GM19035 (cell line): ENCODE data around the gene PCBP3.

ENCODE experiments used
- ATAC-seq: cut with Tn5 transposase; IDR thresholded peaks from one replicate; pipeline ENCODE4 v1.9.1; 2021; ENCODE audit not compliant: unreplicated experiment

PCBP3 gene

GRCh38 chr21:45778686-45779085 lies 135.2 kb downstream of the PCBP3 start:
- no peak for ATAC-seq

- ATAC-seq: no peak
These were observed 135.7 kb downstream of the PCBP3 start for GRCh38 chr21:45779226-45779625.

- no peak for ATAC-seq
These were observed 137.1 kb downstream of the PCBP3 start for GRCh38 chr21:45780647-45781046.

DNA sequence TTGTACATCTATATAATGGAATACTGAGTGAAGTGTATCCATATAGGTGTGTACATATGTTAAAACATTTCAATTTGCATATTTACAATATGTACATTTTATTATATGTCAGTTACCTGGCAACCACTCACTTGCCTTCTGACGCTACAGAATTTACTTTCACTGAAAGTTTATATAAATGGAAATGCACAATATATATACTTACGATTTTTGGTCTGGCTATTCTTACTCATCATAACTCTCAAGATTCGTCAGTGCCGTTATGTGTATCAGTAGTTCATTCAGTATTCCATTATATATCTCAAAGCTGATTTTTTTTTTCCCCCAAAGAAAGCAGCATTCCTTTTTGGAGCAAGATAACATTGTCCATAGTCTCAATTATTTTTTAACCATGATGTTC lies 138.2 kb downstream of the PCBP3 start:
- no peak for ATAC-seq

DNA sequence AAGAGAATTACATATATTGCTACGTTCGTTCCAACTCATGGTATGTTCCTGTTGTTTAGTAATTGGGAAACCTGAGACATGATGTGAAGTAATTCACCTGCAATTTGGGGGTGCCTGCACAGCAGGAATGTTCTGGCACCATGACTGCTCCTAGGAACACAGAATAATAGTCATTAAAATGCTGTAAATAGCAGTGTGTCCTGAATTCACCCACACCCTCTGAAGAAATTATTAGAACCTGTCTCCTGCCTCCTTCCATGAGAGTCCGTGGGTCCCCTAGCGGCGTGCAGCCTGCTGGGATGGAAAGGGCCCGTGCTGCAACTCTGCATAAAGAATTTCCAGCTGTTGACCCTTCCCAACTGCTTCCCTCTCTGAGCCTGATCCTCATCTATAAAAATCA lies 143.1 kb downstream of the PCBP3 start:
- no peak for ATAC-seq

GRCh38 chr21:45787371-45787770 lies 143.8 kb downstream of the PCBP3 start:
- ATAC-seq: no peak

DNA sequence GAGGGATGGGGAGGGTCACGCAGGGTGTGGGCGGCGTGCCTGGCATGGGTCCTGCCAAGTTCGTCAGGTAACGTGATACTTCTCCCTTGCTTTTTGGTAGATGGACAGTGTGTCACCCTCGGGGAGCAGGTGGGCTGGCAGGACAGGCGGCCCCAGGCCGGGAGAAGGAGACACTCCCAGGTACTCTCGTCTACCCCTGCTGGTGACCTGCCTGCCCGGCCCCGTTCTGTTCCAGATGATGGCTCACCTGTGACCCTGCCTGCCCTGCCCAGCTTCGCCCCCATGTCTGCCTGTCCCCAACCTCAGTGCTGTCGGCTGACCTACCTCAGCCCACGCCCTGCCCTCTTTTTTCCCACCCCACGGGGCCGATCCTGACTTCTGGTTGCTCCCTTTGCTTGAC lies 144.7 kb downstream of the PCBP3 start:
- no peak for ATAC-seq

DNA sequence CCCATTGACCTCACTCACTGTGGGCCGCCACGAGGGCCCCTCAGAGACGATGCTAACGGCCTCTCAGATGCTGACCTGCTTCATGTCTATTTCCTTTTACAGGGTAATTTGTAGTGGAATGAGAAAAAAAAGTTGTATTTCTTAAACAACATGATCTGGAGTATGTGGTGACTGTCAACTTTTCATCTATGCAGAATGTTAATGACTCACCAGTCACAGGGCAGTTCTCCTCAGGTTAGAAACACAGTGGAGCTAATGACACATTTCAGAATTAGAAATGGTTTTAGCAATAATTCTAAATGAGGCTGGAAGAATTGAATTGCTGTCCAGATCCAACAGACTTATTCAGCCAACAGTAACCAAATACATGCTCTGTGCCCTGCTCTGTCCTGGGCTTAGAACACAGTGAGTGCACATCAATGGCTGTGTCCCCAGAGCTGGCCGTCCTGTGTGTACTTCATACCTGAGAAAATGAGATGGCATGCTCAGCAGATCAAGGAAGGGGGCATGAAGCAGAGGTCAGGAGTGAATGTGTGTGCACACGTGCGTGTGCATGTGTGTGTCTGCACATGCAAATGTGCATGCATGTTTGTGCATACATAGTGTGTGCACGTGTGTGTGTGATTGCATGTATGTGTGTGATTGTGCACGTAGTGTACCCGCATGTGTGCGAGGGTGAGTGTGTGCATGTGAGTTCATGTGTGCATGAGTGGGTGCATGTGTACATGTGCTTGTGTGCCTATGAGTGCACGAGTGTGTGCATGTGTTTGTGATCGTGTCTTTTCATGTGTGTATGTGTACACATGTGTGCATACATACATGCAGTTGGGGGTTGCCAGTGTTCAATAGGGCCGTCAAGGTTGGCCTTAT lies 145.3 kb downstream of the PCBP3 start:
- no peak for ATAC-seq

- no peak for ATAC-seq
These were observed 146.9 kb downstream of the PCBP3 start for GRCh38 chr21:45790427-45790826.

DNA sequence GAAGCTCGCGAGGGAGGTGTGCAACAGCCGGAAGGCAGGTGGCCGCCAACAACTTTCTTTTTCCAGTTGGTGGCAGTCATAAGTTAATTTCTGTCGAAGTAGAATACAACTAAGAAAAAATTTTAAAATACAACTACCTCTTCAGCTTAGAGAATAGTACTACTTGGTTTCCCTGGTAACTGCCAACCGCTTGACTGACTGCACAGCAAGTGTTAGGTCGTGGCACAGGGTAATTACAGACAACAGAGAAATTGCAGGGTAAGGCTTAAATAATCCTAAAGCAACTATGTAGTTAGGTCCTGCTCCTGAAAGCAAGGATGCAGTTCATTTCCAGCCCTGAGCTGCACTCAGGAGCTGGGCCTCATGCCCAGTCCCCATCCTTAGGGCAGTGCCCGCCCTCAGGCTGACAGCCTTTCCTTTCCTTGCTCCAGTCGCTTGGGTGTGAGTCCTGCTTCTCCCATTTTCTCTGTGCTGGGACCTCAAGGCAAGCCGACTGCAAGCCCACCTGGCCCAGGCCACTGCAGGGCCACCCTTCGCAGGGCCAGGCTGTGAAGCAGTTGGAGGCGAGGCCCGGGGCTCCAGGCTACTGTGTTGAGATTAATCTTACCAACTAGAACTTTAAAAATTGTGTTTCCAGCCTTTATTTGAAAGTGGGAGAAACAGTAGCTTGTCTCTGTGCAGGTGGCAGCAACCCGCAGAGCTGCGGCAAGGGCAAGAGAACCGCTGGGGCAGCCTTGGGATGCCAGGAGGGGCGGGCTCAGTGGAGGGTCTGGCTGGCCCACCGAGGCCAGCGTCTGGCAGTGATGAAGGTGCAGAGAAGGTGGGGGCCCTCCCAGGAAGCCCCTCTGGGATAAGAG lies 148.3 kb downstream of the PCBP3 start:
- no peak for ATAC-seq

DNA sequence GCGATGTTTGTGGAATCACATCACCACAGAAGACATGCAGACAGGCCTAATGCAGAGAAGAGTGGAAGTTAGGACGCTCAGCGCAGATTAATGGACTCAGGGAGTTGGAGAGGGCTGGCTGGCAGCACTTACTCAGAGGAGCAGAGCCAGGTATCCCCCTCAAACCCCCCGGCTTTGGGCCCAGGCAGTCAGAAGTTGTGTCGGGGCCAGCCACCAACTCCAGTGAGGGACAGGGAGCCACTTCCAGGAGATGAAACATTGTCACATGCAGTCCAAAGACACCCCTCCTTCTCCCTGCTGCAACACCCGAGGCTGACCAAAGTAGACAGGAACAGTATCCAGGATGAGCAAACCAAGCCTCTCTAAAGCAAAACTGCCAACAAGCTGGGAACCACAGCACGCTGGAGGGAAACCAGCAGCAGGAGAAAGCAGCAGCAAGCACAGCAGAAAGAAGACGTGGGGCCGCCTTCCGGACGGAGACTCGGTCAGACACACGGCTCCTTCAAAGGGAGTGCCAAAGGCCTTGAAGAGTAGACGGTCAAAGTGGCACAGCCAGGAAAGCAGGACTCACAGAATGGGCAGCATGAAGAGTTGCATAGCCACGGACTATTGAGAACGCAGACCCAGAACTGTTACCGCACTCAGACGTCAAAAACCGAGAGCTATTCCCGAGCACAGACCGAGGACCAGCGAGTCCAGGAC lies 149.3 kb downstream of the PCBP3 start:
- no peak for ATAC-seq

GRCh38 chr21:45794027-45794426 lies 150.5 kb downstream of the PCBP3 start:
- no peak for ATAC-seq

DNA sequence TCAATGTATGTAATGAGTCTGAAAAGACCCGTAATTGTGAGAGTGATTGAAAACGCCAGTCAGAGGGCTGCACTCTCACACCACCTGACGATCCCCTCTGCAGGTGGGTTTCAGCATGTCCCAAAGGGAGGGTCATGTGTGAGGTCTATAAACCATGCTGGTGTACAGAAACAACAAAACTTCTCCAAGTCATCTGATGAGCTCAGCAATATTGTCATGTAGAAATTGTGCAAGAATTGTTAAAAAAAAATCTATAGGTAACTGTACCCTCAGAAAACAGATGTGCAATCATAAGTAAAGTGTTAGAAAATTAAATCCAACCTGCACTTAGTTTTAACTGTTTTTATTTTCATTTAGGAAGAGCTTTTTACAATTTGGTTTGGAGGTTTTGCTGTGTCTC lies 152.5 kb downstream of the PCBP3 start:
- ATAC-seq: no peak

DNA sequence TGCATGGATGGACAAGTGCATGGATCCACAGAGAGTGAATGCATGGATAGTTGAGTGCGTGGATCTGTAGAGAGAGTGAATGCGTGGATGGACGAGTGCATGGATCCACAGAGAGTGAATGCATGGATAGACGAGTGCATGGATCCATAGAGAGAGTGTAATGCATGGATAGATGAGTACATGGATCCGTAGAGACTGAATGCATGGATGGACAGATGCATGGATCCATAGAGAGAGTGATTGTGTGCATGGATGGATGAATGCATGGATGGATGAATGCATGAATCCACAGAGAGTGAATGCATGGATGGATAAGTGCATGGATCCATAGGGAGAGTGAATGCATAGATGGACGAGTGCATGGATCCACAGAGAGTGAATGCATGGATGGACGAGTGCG lies 153.8 kb downstream of the PCBP3 start:
- no peak for ATAC-seq

GRCh38 chr21:45799765-45800338 lies 156.3 kb downstream of the PCBP3 start:
- ATAC-seq: no peak

DNA sequence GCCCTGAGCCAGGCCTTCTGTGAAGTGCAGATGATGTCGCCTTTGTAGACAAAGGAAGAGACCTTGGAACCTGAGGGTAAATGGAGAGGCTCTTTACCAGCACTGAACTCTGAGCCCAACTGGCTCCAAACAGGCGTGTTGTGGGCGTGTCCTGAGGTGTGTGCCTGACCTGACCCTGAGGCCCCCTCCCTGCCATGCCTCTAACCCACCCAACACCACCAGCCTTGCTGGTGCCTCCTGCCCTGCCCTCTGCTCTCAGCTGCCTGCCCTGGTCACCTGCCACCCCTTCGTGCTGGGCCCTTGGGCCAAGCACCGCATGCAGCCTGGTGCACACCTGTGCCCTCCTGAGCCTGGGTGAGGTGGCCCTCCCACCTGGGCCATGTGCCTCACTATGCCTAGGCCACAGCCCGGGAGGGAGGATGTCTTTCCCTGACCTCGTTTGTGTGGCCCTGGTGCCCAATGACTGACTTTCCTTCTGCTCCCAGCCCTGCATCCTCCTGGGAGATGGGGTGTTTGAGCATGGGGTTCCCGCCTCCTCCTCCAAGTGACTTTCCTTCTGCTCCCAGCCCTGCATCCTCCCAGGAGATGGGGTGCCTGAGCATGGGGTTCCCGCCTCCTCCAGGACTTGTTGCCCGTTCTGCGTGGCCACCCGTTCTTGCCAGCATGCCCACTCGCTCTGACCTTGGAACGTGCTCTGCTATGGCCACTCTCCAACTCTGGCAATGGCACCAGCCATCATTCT lies 157.0 kb downstream of the PCBP3 start:
- ATAC-seq: no peak

GRCh38 chr21:45801129-45801964 lies 157.8 kb downstream of the PCBP3 start:
- no peak for ATAC-seq

- ATAC-seq: no peak
These were observed 158.5 kb downstream of the PCBP3 start for GRCh38 chr21:45801989-45802388.

- no peak for ATAC-seq
These were observed 158.9 kb downstream of the PCBP3 start for GRCh38 chr21:45802425-45802824.
